Cardiac fibroblast (primary cell): Measurements from ENCODE around the gene CLSTN1.

Experiments
- DNase-seq, 2 donors: peaks; one replicate each; pipeline versions ENCODE4 v3.0.0 to v3.0.0-alpha.2; 2010; ENCODE audit warnings: low read depth in 2 of 2
- H3K4me3 ChIP-seq, 2 donors: replicated peaks in 1 of 2; 1 replicate in 1 of 2; 2 replicates in 1 of 2; pipeline ENCODE4 v1.5.1; 2011; ENCODE audit warnings: low read depth in 2 of 2, low read length in 2 of 2, mild to moderate bottlenecking in 2 of 2, moderate library complexity in 1 of 2
- CTCF ChIP-seq: IDR thresholded peaks from one replicate; pipeline ENCODE4 v1.5.1; 2011; ENCODE audit warnings: low read depth, mild to moderate bottlenecking, low read length, inconsistent platforms

CLSTN1 gene

GRCh38 chr1:9778905-9779304, 44.9 kb downstream of the CLSTN1 start:
- TF ChIP-seq CTCF: no peak
- DNase-seq: no peak

GRCh38 chr1:9776685-9777084, 47.1 kb downstream of the CLSTN1 start:
- TF ChIP-seq CTCF: no peak
- no peak overlapping the region for H3K4me3 ChIP-seq
- DNase-seq: no peak

More at GRCh38 chr1:9778905-9779304, 44.9 kb downstream of the CLSTN1 start:
- no peak overlapping the region for H3K4me3 ChIP-seq

- DNase-seq: no peak
- H3K4me3 ChIP-seq: no peak overlapping the region
- no peak for TF ChIP-seq CTCF
These were observed 48.8 kb downstream of the CLSTN1 start for GRCh38 chr1:9774712-9775679.

GRCh38 chr1:9770298-9770697, 53.5 kb downstream of the CLSTN1 start:
- H3K4me3 ChIP-seq: no peak overlapping the region
- TF ChIP-seq CTCF: no peak
- no peak for DNase-seq

GRCh38 chr1:9768983-9769382, 54.8 kb downstream of the CLSTN1 start:
- no peak for TF ChIP-seq CTCF
- no peak for DNase-seq

GRCh38 chr1:9767964-9768668, 55.6 kb downstream of the CLSTN1 start:
- H3K4me3 ChIP-seq: no peak overlapping the region
- no peak for DNase-seq
- no peak for TF ChIP-seq CTCF

More at GRCh38 chr1:9768983-9769382, 54.8 kb downstream of the CLSTN1 start:
- no peak overlapping the region for H3K4me3 ChIP-seq
